GM12891 (cell line): ENCODE data around the gene GRIA1.

ENCODE experiments used
- POLR2AphosphoS5 ChIP-seq: IDR thresholded peaks from 2 replicates; pipeline ENCODE4 v1.6.1; 2011; ENCODE audit warnings: low read depth, low read length, control low read depth
- TAF1 ChIP-seq: IDR thresholded peaks from 2 replicates; pipeline ENCODE4 v1.6.1; 2011; ENCODE audit warnings: low read depth, low read length, control low read depth

DNA sequence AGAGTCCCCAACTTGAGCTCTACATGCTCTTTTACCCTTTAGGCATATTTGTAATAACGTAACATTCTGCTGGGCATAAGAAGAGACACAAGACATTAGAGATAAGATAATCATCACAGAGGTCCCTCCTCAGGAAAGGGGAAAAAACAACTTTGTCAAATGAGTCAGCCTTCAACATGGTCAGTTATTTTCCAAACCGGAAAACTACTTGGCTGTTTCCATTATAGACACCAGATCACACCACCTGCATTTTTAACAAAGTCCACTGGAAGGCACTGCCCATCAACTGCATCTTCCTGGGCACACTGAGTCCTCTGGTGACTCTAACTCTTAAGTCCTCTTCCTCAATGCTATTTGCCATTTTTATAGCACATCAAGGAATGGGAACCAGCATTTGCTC lies 326.4 kb downstream of the GRIA1 start:
- no peak for TF ChIP-seq POLR2AphosphoS5
- TF ChIP-seq TAF1, result no peak
